A549 (cell line): ENCODE data around the gene C1QTNF7. TPM values are rescaled to one million over a fixed set of nuclear protein-coding genes. Genes with fewer than 3 reads are reported as not detected.

ENCODE experiments used
- ATAC-seq, 2 experiments: fragments of 200-7000 bp in 1 of 2; fragments of >200 bp in 1 of 2; cut with Nextera tagmentation in 1 of 2; cut with Tn5 transposase in 1 of 2; 3 replicates each; pipeline versions ENCODE4 v1.8.0 to v1.9.1; 2018 to 2020; ENCODE audit warnings: mild to moderate bottlenecking in 1 of 2, moderate library complexity in 1 of 2
- CTCF ChIA-PET: fragments of 300-600 bp; sonication (Branson Sonifier 250); formaldehyde crosslinking; extraction: SDS; loops from one replicate; lab custom pipeline; 2021; ENCODE audit warnings: antibody characterized with exemption, inconsistent platforms; lab: Yijun Ruan, JAX
- POLR2A ChIA-PET: fragments of 350-600 bp; formaldehyde crosslinking; extraction: SDS; loops from one replicate; lab custom pipeline; 2021; ENCODE audit warnings: antibody characterized with exemption, inconsistent platforms; lab: Yijun Ruan, JAX
- DNase-seq, 2 experiments: peaks; one replicate each; pipeline versions ENCODE4 v3.0.0 to v3.0.0-alpha.2; 2011 to 2016; ENCODE audit warnings: low read depth in 1 of 2, low spot score in 1 of 2
- FAIRE-seq: peaks from 2 replicates; lab custom pipeline; 2011; peaks lifted over from hg19 to GRCh38; lab: Jason Lieb, UNC
- H3K27ac ChIP-seq, 2 experiments: fragments of >200 bp; sonication (Bioruptor Twin); formaldehyde crosslinking; 3 replicates each; pipeline ENCODE4 v1.5.1; 2016 to 2017
- H3K4me1 ChIP-seq: fragments of >200 bp; sonication (Bioruptor Twin); formaldehyde crosslinking; 3 replicates; pipeline ENCODE4 v1.6.1; 2016
- H3K4me2 ChIP-seq: fragments of >200 bp; sonication (Bioruptor Twin); formaldehyde crosslinking; 3 replicates; pipeline ENCODE4 v1.6.1; 2016
- H3K4me3 ChIP-seq: fragments of >200 bp; sonication (Bioruptor Twin); formaldehyde crosslinking; 3 replicates; pipeline ENCODE4 v1.5.1; 2016
- H3K9me3 ChIP-seq: fragments of >200 bp; sonication (Bioruptor Twin); formaldehyde crosslinking; 3 replicates; pipeline ENCODE4 v1.6.1; 2016
- CEBPB ChIP-seq, 2 experiments: fragments of >200 bp in 1 of 2; sonication (Bioruptor Twin) in 1 of 2; formaldehyde crosslinking in 1 of 2; IDR thresholded peaks; 2 replicates each; pipeline ENCODE4 v1.6.1; 2012 to 2016
- EP300 ChIP-seq, 2 experiments: fragments of >200 bp; sonication (Bioruptor Twin); formaldehyde crosslinking; IDR thresholded peaks; 2 replicates in 1 of 2; 3 replicates in 1 of 2; pipeline ENCODE4 v1.6.1; 2016 to 2017
- FOSB ChIP-seq: fragments of 250-450 bp; sonication (Bioruptor Pico); IDR thresholded peaks from 2 replicates; pipeline ENCODE4 v1.5.0; 2020; ENCODE audit warnings: mild to moderate bottlenecking, moderate library complexity
- HOXA7 ChIP-seq: fragments of 250-450 bp; sonication (Bioruptor Pico); IDR thresholded peaks from 2 replicates; pipeline ENCODE4 v1.5.0; 2020; ENCODE audit warnings: mild to moderate bottlenecking, moderate library complexity
- HOXB13 ChIP-seq: fragments of 250-450 bp; sonication (Bioruptor Pico); IDR thresholded peaks from 2 replicates; pipeline ENCODE4 v1.5.0; 2020; ENCODE audit warnings: low read depth, mild to moderate bottlenecking, moderate library complexity
- HOXB5 ChIP-seq: fragments of 250-450 bp; sonication (Bioruptor Pico); IDR thresholded peaks from 2 replicates; pipeline ENCODE4 v1.5.0; 2020; ENCODE audit warnings: mild to moderate bottlenecking, moderate library complexity
- JUN ChIP-seq, 2 experiments: fragments of >200 bp; sonication (Bioruptor Twin); formaldehyde crosslinking; IDR thresholded peaks; 2 replicates in 1 of 2; 3 replicates in 1 of 2; pipeline ENCODE4 v1.6.1; 2016 to 2017
- MAFK ChIP-seq: fragments of 450-650 bp; IDR thresholded peaks from 2 replicates; pipeline ENCODE4 v1.6.1; 2014; ENCODE audit not compliant: partially characterized antibody
- MAZ ChIP-seq: fragments of 150-350 bp; IDR thresholded peaks from 2 replicates; pipeline ENCODE4 v1.6.1; 2014; ENCODE audit warnings: antibody characterized with exemption, low read depth, low read length, borderline replicate concordance
- MYC ChIP-seq: IDR thresholded peaks from 2 replicates; pipeline ENCODE4 v1.6.1; 2012; ENCODE audit warnings: mild to moderate bottlenecking, inconsistent platforms, low read length, improper control_type of control experiment, borderline replicate concordance
- NR3C1 ChIP-seq: fragments of >200 bp; sonication (Bioruptor Twin); formaldehyde crosslinking; IDR thresholded peaks from 3 replicates; pipeline ENCODE4 v1.6.1; 2017
- PHF8 ChIP-seq: fragments of 200-600 bp; sonication (generic); IDR thresholded peaks from 2 replicates; pipeline ENCODE4 v1.6.1; 2016; ENCODE audit warnings: low read depth, mild to moderate bottlenecking, antibody characterized with exemption, moderate library complexity, borderline replicate concordance
- RNF2 ChIP-seq: fragments of 200-600 bp; sonication (generic); IDR thresholded peaks from 2 replicates; pipeline ENCODE4 v1.6.1; 2016; ENCODE audit warnings: low read depth, mild to moderate bottlenecking, antibody characterized with exemption, moderate library complexity, borderline replicate concordance
- SREBF2 ChIP-seq: fragments of 450-650 bp; IDR thresholded peaks from 2 replicates; pipeline ENCODE4 v1.6.1; 2014; ENCODE audit warnings: mild to moderate bottlenecking, moderate library complexity
- ZC3H11A ChIP-seq: fragments of 450-650 bp; IDR thresholded peaks from 2 replicates; pipeline ENCODE4 v1.6.1; 2014; ENCODE audit warnings: antibody characterized with exemption, mild to moderate bottlenecking
- ZFP36 ChIP-seq: fragments of 450-650 bp; IDR thresholded peaks from 2 replicates; pipeline ENCODE4 v1.6.1; 2014; ENCODE audit warnings: borderline replicate concordance; ENCODE audit not compliant: partially characterized antibody
- WGBS: methylation state at CpG from one replicate; pipeline ENCODE4 v1.1.6; 2017; ENCODE audit errors: missing lambda C conversion rate; 5-methylcytosine and 5-hydroxymethylcytosine counted together
- polyA plus RNA-seq, 4 experiments: library from polyadenylated mRNA; depleted of rRNA in 3 of 4; stranded (reverse); fragments of >200 nt; fragmentation: RNase III in 1 of 4; extraction: RNeasy Plus Mini Kit Qiagen cat#74134 plus additional on column Dnase treatment in 1 of 4; gene quantifications; 2 replicates in 3 of 4; 3 replicates in 1 of 4; pipeline ENCODE4 v1.2.3, GENCODE V29; 2011 to 2017
- TF ChIP-seq, protein P1 (sequence below): fragments of 150-350 bp; IDR thresholded peaks from 2 replicates; pipeline ENCODE4 v1.6.1; 2014; ENCODE audit warnings: low read depth, mild to moderate bottlenecking, low read length
- TF ChIP-seq, protein P2 (sequence below): fragments of >200 bp; sonication (Bioruptor Twin); formaldehyde crosslinking; IDR thresholded peaks from 3 replicates; pipeline ENCODE4 v1.5.1; 2016
- TF ChIP-seq, protein P3 (sequence below): IDR thresholded peaks from 2 replicates; pipeline ENCODE4 v1.6.1; 2012; ENCODE audit warnings: low read depth, borderline replicate concordance
- TF ChIP-seq, protein P4 (sequence below): fragments of 250-450 bp; sonication (Bioruptor Pico); IDR thresholded peaks from 2 replicates; pipeline ENCODE4 v1.5.0; 2021; ENCODE audit warnings: mild to moderate bottlenecking, moderate library complexity, borderline replicate concordance
- TF ChIP-seq, protein P5 (sequence below): IDR thresholded peaks from 2 replicates; pipeline ENCODE4 v1.6.1; 2012

C1QTNF7 gene
- polyA plus RNA-seq, 2 of the 4 experiments (the other 2 are of a cell fraction) = not detected

DNA sequence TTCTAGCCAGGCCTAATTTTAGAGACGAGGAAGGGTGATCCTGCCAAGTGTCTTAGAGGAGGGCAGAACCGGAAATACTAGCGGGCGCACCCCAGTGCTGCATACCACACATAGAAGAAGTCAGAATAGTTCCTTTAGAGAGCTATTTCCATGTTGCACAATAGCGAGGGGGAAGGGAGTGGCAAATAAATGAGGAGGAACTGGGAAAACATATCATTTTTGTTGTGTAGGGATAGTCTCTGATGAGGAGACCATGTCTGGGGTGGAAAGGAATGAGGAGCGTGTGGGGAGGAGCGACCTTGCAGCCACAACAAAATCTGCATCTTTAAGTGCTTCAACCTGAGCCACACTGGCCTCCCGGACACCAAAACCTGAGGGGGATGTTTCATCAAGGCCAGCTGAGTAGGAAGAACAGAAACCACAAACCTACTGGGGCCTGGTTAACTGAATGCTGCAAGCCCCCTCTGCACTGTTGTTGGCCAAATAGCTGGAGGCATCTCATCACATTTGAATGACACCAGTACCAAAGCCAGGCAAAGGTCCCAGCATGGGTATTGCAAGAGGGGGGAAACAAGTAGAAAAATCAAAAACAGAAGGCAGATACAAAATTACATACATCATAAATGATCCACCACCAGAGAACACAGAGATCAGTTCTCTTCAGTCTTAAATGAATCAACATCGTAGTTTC, 26.7 kb upstream of the C1QTNF7 start:
- POLR2A ChIA-PET = no interaction called here
- DNase-seq = peak in 1 of 2 experiments; percentile 4
- no peak for ATAC-seq
- peak in 1 of 2 experiments; percentile 25; a peak in 1 of 4 replicates for TF ChIP-seq CEBPB (IDR thresholded peaks at IDR 0.05)
- no peak for TF ChIP-seq RNF2
- TF ChIP-seq, protein P1, sequence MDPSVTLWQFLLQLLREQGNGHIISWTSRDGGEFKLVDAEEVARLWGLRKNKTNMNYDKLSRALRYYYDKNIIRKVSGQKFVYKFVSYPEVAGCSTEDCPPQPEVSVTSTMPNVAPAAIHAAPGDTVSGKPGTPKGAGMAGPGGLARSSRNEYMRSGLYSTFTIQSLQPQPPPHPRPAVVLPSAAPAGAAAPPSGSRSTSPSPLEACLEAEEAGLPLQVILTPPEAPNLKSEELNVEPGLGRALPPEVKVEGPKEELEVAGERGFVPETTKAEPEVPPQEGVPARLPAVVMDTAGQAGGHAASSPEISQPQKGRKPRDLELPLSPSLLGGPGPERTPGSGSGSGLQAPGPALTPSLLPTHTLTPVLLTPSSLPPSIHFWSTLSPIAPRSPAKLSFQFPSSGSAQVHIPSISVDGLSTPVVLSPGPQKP = no peak
- Histone ChIP-seq H3K4me1 (0 out of 3 replicates have a peak, but pooled peaks cover 3% of the 10 kb centered on the region), H3K4me2 (no peak overlapping the region), H3K27ac (no peak overlapping the region), H3K4me3 (no peak overlapping the region), H3K9me3 (no peaks in the 10 kb centered on the region)
- 53% methylated on average over 9 of the region's 9 CpGs for WGBS
- CTCF ChIA-PET = interaction anchor here (0.5 to 1.3 kb wide), 3 partner anchors 56 to 223 kb away, joined by 3 read pairs; no protein-coding TSS in a partner anchor
- FAIRE-seq = no peak

DNA sequence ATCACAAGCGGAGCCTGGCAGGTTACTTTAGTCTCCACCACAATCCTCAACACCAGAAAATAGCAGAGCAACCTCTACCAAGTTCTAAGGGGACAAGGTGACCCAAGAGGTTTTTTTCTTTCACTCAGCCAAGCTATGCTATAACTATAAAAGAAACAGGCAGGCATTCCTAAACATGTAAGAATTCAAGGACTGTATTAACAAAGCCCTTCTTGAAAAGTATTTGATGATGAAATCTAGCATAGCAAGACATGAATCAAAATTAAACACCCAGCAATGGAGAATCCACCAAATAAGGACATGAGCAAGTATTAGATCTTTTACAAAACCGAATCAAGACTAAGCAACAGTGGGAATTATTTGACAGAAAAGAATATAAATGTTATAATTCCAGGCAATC, 25.7 kb upstream of the C1QTNF7 start:
- ATAC-seq (no peak), DNase-seq (no peak), FAIRE-seq (no peak)
- ChIA-PET POLR2A (no interaction called here), CTCF (interaction anchor here (0.9 to 1.3 kb wide), 2 partner anchors 55 to 171 kb away, joined by 3 read pairs; no protein-coding TSS in a partner anchor)
- Histone ChIP-seq H3K9me3 (no peaks in the 10 kb centered on the region), H3K27ac (no peak overlapping the region), H3K4me1 (0 out of 3 replicates have a peak, but pooled peaks cover 3% of the 10 kb centered on the region), H3K4me2 (no peak overlapping the region), H3K4me3 (no peak overlapping the region)
- TF ChIP-seq, protein P2, sequence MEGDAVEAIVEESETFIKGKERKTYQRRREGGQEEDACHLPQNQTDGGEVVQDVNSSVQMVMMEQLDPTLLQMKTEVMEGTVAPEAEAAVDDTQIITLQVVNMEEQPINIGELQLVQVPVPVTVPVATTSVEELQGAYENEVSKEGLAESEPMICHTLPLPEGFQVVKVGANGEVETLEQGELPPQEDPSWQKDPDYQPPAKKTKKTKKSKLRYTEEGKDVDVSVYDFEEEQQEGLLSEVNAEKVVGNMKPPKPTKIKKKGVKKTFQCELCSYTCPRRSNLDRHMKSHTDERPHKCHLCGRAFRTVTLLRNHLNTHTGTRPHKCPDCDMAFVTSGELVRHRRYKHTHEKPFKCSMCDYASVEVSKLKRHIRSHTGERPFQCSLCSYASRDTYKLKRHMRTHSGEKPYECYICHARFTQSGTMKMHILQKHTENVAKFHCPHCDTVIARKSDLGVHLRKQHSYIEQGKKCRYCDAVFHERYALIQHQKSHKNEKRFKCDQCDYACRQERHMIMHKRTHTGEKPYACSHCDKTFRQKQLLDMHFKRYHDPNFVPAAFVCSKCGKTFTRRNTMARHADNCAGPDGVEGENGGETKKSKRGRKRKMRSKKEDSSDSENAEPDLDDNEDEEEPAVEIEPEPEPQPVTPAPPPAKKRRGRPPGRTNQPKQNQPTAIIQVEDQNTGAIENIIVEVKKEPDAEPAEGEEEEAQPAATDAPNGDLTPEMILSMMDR = no peak
- TF ChIP-seq ZC3H11A = no peak
- TF ChIP-seq MYC = no peak
- TF ChIP-seq HOXB13 (CRISPR knock-in tag) = no peak
- no peak for TF ChIP-seq ZFP36
- TF ChIP-seq SREBF2 = no peak
- no peak for TF ChIP-seq EP300 (IDR thresholded peaks at IDR 0.05)
- 52% methylated on average over 2 of the region's 2 CpGs for WGBS

DNA sequence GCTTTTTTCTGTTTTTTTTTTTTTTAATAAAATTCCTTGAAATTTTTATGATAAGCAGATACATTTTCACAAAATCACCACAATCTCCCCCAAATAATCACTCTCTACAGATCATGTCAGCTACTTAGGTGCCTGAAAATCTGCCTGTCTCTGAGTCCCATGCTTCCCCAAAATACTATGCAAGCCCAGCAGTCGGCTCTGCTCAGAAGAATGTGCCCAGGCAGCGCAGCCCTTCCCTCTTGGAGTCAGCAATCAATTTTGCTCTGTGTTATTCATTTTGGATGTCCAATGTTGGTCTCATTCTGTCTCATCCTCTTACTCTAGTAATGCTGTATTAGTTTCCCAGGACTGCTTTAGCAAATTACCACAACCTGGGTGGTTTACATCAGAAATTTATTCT, 24.9 kb upstream of the C1QTNF7 start:
- 0 out of 3 replicates have a peak, but pooled peaks cover 3% of the 10 kb centered on the region for H3K4me1 ChIP-seq
- CTCF ChIA-PET = no interaction called here
- no peak for DNase-seq
- H3K9me3 ChIP-seq = no peaks in the 10 kb centered on the region
- H3K4me2 ChIP-seq = no peak overlapping the region
- WGBS = 76% methylated on average over 2 of the region's 2 CpGs
- TF ChIP-seq, protein P3, sequence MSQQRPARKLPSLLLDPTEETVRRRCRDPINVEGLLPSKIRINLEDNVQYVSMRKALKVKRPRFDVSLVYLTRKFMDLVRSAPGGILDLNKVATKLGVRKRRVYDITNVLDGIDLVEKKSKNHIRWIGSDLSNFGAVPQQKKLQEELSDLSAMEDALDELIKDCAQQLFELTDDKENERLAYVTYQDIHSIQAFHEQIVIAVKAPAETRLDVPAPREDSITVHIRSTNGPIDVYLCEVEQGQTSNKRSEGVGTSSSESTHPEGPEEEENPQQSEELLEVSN = no peak
- TF ChIP-seq EP300 (IDR thresholded peaks at IDR 0.05) = no peak
- no peak for TF ChIP-seq FOSB
- TF ChIP-seq HOXB5 (CRISPR knock-in tag) = no peak
- no peak for TF ChIP-seq MAZ
- TF ChIP-seq, protein P4, sequence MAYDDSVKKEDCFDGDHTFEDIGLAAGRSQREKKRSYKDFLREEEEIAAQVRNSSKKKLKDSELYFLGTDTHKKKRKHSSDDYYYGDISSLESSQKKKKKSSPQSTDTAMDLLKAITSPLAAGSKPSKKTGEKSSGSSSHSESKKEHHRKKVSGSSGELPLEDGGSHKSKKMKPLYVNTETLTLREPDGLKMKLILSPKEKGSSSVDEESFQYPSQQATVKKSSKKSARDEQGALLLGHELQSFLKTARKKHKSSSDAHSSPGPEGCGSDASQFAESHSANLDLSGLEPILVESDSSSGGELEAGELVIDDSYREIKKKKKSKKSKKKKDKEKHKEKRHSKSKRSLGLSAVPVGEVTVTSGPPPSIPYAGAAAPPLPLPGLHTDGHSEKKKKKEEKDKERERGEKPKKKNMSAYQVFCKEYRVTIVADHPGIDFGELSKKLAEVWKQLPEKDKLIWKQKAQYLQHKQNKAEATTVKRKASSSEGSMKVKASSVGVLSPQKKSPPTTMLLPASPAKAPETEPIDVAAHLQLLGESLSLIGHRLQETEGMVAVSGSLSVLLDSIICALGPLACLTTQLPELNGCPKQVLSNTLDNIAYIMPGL (CRISPR knock-in tag) = no peak
- no peak for TF ChIP-seq HOXA7 (CRISPR knock-in tag)
- no peak for TF ChIP-seq PHF8
- TF ChIP-seq, protein P5, sequence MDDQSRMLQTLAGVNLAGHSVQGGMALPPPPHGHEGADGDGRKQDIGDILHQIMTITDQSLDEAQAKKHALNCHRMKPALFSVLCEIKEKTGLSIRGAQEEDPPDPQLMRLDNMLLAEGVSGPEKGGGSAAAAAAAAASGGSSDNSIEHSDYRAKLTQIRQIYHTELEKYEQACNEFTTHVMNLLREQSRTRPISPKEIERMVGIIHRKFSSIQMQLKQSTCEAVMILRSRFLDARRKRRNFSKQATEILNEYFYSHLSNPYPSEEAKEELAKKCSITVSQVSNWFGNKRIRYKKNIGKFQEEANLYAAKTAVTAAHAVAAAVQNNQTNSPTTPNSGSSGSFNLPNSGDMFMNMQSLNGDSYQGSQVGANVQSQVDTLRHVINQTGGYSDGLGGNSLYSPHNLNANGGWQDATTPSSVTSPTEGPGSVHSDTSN = no peak
- no peak for TF ChIP-seq JUN (IDR thresholded peaks at IDR 0.05)
- TF ChIP-seq MAFK = no peak
- no peak for TF ChIP-seq ZC3H11A
- TF ChIP-seq, protein P1 = no peak
- TF ChIP-seq NR3C1 = no peak
- TF ChIP-seq, all 56 proteins: peak for 0
- no peak for ATAC-seq
- POLR2A ChIA-PET = no interaction called here
- no peak for FAIRE-seq
- H3K27ac ChIP-seq = no peak overlapping the region
- no peak overlapping the region for H3K4me3 ChIP-seq
